Activated CD4-positive, alpha-beta T cell treated with anti-CD3 and anti-CD28 coated beads for 1 hour (primary cell): ENCODE data around the gene AHDC1.

ENCODE experiments used
- DNase-seq: peaks from one replicate; pipeline ENCODE4 v3.0.0-alpha.2; 2020

The AHDC1 gene

DNA sequence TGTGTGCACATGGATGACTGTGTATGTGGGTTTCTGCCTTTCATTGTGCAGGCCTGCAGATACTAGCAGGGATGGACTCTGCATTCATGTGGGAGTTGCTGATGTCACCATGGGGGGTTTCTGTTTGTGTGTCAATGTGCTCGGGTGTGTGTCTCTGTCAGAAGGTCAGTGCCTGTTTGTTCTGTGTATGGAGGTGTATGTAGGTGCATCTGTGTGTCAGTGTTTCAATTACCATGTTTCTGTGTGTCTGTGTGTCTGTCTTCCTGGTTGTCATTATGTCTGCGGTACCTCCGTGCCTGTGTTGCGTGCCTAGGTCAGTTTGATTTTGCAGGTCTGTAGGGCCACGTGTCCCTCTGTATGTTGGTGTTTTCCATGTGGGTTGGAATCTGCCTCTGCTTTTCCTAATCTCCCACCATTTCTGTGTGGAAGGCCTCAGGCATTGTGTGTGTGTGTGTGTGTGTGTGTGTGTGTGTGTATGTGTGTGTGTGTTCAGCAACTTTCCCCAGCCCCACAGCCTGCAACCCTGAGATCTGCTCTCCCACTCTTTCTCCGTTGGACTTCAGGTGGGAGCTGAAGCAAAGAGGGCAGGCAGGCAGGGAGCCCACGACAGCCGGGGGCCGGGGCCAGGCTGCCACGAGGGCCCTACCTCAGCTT is 77.2 kb downstream of the AHDC1 start:
- no peak for DNase-seq

DNA sequence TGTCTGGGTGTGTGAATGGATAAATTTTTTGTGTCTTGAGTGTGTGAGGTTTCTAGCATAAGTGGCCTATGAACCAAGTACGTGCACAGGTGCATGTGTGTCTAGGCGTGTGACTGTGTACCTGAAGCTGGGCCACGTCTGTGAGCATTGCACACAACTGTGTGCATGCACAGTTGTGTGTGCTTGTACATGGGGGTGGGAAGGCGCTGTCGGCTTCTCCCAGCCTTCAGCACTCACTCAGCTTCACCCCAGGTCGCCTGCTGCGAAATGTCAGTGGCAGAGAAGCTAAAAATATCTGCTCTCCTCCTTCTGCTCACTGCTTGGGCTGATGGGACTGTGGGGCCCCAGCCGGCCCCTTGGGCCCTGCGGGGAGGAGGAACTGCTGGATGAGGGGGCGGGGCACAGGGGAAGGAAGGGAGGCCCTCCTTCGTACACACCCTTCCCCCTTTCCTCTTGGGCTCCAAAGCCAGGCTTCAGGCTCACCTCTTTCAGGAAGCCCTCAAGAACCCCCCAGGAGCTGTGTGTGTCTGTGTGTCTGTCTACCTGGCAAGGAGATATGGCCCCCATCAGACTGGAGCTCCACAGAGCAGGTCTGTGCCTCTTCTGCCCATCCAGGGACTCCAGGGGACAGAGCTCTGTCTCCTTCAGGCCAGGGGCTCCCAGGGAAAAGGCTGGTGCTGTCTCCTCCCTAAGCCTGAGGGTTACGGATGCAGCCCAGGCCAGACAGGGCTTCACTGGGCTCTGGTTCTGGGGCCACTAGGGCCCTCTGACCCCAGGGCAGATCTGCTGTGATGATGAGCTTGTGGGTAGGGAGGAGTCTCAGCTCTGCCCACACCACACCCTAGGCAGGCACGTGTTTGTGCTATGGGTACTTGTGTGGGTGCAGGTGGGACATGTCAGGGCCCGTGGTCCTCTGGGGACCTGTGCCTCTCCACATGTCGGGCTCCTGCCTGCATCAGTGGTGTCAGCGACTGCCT is 78.4 kb downstream of the AHDC1 start:
- DNase-seq, result no peak

DNA sequence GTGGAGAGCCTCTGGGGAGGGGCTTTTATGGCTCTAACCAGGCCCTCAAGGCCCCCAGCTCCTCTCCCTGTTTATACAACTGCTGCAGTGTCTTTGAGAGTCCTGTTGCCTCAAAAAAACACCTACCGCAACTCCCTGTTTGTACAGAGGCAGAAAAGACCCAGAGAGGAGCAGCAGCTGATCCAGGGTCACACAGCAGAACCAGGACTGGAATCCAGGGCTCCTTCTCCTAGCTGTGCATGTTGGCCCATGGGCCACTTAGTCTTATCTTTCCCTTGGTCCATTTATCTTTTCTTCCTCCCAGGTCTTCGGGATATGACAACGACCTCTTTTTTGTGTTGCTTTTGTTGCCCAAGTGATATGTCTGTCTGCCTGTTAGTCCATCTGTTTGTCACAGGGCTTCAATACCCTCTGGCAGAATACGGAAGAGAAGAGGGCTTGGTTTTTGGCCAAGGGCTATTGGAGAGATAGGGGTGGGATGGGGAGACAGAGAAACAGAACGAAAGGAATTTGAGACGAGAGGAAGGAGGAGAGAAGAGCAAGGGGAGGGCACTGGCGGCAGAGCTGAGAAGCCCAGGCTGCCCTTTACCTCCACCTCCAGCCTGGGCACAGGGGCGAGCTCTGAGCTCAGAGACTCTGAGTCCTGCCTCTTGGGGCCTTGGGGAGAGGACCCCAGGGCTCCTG is 80.5 kb downstream of the AHDC1 start:
- no peak for DNase-seq

DNA sequence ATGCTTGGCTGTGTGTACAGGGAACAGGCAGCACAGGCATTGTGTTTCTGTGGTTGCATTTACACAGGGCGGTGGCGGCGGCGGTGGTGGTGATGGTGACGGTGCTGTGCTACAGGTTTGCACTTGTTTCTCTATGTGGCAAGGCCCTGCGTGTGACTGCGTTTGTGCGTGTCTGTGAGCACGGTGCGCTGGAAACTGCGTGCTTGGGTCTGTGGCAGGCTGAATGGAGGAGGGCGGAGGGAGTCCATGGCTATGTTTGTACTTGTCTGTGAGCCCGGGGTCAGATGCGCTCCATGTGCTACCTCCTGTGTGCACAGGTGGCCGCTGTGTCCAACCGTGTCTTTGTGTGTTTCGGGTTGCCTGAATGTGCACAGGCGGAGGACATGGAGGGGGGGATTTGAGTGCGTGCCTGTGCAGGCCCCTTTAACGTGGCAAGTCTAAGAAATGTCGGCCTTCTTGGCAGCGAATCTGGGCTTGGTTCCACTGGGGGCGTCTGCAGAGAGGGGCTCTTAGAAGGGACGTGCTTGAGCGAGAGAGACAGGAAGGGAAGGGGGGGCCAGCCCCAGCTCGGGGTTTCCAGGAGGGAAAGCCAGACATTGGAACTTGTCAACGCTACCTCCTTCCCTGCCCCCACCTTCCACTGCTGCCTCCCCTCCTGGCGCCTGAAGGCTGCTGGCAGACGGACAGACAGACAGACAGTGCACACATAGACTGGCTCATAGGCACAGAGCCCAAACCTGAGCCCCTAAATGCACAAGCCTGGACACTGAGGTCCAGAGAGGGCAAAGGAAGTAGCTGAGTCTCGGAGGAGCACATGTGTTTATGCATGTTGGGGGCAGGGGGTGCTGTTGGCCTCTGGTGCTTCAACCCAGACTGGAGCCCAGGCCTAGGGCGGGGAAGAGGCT is 81.3 kb downstream of the AHDC1 start:
- peak; percentile 48 for DNase-seq

DNA sequence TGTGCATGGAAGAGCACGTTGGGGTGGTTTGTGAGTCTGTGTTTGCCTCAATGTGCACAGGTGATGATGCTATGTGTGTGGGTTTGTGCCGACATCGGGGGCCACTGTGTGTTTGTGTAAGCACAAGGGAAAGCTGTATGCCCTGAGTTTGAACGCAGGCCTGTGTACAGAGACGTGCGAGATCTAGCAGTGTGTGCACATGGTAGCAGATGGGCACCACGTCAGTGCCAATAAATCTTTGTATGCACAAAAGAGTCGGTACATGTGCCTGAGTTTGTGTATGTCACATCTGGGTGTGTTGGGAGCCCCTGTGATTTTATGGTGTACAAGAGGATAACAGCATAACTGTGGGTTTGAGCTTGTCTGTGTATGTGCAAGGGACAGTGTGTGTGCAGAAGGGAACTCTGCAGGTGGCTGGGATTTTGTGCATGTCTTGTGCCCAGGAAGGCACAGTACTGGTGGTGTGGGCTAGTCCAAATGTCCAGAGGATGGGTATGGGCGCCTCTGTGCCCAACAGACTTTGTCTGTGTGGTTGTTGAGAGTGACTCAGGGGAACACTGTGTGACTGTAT is 82.0 kb downstream of the AHDC1 start:
- DNase-seq, result no peak

DNA sequence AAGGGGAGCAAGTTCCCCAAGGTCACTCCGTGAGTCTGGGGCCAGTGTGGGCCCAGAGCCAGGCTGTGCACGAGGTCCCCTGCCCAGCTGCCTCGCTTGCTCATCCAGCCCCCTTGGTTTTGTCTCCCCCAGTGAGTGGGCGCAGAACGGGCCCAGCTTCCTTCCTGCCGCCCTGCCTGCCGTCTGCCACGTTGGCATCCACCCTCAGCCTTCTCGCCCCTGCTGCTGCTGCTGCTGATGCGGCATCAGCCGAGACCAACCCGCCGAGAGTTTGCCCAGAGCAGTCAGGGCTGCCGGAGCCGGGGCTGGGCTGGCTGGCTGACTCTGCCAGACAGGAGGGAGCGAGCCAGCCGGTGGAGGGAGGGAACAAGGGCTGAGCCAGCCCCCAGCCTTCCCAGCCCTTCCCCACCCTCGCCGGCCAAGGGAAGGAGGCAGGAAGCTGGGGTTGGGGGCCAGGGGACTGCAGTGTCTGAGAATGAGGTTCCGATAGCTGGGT is 82.6 kb downstream of the AHDC1 start:
- peak; percentile 27 for DNase-seq

DNA sequence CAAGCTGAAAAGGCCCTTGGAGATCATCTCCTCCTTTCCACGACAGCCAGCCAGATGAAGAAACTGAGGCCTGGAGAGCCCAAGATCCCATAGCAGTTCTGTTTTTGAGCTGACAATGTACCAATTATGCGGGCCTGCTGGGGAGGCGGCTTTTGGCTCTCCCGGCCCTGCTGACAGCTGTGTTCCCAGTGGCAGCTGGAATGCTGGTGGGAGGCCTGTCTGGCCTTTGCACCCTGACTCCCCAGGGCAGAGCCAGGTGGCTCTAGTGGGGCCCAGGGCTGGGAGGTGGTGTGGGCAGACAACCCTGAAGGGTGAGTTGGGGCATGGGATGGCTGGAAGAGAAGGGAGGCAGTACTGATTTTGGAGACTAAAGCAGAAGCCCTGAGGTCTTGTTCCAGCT is 83.3 kb downstream of the AHDC1 start:
- no peak for DNase-seq

DNA sequence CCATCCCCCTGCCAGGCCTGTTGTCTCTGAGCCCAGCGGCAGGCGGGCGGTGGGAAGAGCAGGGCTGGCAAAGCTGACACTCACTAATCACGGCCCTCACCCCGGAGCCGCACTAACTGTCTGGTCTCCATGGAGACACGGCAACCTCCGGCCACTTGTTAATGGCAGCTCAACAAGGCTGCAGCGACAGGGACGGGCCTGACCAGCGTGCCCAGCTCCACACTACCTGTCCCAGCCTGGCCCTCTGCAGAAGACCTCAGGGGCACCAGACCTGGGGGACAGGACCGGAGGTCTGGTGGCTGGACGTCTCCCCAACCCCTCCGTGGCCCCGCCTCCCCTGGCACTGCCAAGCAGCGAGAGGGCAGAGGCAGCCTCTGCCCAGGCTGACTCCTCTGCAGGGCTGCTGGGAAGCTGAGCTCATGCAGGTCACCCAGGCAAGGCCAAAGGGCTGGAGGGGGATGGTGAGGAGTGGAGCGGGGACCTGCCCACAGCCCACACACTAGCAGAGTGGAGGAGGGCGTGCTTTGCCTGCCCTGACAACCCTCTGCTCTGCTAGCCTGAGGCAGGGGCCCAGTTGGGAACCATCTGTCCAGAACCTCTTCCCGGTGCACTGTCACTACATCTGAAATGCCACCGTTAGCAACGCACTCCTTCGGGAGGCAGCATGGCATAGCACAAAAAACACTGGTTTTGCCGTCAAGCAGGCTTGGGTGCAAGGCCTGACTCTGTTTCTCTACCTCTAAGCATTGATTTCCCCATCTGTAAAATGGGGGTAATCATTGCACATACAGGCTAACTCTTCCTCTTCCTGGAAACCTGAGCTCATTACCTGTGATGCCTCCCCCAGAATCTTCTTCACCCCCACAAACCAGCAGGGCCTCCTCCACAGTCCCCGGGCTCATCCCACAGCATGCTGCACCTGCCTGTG is 84.3 kb downstream of the AHDC1 start:
- DNase-seq, result no peak

DNA sequence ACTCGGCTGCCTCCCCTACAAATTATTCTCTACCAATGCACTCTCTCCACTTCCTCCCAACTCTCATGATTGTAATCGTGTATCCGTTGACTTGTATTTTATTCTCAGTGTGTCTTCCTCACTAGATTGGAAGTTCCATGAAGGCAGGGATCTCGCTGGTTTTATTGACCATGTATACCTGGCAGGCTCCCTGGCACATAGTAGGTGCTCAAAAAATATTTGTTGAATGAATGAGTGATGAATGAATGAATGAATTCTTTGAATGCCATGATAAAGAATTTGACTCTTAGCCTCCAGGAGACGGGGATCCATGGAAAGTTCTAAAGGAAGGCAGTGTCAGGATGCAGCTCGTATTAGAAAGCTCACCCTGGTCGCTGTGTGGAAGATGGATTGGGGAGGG is 85.1 kb downstream of the AHDC1 start:
- no peak for DNase-seq

DNA sequence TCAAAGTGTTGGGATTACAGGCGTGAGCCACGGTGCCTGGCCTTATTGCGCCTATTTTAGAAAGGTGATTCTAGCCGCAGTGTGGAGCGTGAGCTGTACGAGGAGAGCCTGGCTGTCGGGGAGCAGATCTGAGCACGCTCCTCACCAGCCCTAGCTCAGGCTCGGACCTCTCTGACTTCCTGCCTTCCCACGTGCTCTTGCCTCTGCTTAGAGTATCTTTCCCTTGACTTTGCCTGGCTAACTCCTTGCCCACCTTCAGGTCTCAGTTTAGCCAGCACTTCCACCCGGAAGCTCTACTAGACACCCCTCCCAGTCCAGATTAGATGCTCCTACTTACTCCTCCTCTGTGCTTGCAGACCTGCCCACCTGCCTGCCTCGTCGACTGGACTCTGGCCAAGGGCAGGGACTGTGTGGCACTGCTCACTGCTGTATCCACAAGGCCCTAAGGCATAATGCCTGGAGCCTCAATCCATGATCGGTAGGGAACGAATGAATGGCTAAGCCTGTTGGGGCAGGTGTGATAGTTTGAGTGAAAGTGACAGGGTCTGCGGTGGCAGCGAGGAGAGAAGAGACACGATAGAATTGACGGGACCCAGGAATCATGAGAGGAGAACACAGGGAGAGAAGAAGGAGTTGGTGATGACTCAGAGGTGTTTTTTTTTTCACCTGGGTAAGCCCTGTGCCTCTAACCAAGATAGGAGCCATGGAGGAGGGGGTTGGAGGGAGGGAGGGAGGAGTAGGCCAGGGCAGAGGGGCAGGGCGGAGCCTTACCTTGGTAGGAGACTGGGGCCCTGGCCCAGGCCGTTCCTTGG is 85.8 kb downstream of the AHDC1 start:
- no peak for DNase-seq

DNA sequence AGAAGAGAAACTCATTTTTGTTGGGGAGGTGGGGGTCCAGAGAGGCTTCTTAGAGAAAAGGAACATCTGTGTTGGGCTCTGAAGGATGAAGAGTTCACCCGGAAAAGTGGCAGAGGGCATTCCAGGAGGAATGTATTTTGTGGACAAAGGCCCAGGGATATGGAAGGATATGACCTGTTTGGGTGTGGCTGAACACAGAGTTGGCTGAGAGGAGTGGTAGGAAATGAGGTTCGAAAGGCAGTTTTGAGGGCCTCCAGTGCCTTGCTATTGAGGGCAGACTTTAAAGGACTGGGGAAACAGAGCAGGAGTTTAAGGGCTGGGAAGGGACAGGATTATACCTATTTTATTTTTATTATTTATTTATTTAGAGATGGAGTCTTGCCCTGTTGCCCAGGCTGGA is 86.6 kb downstream of the AHDC1 start:
- no peak for DNase-seq

DNA sequence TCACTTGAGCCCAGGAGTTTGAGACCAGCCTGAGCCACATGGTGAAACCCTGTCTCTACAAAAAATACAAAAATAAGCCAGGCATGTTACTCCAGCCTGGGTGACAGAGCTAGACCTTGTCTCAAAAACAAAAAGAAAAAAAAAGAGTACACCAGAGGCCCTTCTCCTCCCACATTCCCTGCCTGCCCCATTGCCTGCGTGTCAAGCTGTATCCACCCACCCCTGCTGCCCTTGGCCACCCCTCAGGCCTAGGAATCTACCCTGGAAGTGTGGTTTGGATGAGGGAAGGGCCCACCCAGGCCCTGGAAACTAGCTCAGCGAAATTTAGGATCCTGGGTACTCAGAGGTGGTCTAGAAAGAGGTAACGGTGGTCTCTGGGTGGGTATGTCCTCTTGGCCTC is 88.3 kb downstream of the AHDC1 start:
- DNase-seq, result no peak

DNA sequence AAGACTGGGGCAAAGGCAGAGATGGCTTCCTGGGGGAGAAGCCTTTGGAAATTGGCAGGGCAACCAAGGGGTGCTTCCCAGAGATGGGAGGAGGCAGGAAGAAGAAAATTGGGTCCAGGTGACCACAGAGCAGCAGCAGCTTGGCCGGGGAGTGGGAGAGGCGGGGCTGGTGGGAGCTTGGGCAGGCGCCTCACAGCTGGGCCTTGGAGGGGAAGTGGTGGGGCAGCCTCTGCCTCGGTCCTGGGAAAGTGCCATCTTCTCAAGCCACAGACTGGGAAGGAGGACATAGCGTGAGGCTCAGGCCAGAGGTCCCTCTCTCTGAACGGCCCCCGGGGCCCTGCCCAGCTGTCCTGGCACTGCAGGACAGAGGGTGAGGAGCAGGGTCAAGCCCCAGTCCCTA is 90.0 kb downstream of the AHDC1 start:
- no peak for DNase-seq

DNA sequence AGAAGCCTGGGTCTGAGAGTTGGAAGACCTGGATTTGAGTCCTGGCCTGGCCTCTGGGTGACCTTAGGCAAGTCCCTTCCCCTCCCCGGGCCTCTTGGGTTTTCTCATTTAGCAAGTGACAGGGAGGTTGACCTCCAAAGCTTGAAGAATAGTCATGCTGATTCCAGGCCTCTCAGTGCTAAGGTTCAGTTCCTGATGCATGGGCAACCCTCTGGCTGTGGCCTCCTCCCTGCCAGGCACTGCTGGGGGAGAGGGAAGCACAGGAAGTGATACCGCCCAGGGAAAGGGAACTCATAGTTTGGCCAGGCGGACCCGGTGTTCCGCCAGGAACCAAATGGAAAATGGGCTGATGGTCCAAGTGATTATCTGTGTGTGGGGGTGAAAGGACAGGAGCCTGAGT is 90.4 kb downstream of the AHDC1 start:
- no peak for DNase-seq

DNA sequence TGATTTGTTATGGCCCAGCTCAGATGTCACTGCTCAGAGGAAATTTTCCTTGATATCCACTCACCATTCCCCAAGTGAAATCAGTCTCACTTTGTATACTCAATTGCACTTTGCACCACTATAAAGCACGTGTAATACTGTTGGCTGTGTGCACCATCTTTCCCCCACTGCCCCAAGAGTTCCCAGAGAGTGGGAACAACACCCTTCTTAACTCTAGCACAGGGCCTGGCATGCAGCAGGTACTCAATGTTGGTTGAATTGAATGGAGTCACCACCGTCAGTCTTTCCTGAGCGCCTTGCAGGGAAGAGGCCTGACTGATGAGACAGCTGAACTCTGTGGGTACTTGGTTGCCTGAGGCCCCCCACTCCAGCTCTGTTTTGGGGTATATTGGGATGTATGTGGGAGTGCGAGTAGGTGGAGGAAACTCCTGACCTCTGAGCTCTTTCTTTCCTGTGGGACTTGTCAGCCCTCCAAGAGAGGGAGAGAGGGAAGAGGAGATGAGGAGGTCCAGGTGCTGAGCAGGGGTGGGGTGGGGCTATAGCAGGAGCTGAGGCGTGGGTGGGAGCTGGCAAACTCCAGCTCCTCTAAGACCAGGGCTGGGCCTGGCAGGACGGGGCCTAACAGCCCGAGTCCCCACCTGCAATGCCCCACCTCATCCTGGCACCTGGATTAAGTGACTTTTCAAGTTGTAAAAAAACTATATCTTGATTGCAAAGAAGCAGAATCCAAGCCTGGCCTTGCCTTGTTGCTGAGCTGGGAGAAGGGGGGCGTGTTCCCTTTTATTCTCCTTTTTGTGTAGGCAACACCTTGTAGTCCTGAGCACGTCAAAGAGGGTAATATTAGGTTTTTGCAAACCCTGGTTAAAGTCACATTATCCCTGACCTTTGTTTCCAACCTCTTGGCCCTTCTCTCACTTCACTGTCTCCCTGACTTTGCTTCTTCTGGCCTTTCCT is 94.5 kb downstream of the AHDC1 start:
- DNase-seq, result no peak

DNA sequence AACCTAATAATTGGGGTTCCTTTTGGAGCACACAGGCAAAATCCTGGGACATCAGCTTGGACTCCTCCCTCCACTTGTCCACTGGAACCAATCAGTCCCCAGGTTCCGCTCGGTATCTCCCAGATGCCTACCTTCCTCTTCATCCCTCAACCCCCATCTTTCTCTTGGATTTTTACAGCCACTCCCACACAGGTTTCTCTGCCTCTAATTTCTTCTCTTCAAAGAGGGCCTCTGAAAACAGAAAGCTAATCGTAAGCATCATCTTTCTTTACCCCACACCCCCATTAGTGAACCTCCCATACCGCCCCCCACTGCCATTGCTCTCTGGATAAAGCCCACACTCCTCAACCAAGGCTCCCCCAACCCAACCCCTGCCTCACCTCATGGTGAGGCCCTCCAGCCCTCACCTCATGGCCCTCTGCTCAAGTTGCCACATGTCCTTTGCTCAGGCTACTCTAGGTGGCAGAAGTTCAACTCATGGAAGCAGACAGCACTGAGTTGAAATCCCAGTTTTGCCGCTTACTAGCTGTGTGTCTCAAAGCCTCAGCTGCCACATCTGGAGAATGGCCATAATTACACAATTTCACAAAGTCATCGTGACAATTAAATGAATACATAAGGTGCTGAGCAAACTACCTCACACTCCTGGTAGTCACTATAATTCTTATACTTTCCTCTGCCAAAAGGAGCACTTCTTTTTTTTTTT is 95.8 kb downstream of the AHDC1 start:
- no peak for DNase-seq

DNA sequence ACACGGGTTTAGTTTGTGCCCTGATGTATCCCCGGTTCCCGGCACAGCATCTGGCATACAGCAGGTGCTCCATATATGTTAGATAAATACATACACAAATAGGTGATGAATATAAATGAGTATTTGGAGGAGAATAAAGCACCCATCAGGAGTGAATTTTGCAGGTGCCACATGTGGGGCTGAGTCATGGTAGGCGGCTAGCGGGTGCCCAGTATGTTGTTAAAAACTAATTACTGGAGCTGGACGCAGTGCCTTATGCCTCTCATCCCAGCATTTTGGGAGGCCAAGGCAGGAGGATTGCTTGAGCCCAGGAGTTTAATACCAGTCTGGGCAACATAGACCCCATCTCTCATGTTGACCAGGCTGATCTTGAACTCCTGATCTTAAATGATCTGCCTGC is 97.2 kb downstream of the AHDC1 start:
- DNase-seq, result no peak

DNA sequence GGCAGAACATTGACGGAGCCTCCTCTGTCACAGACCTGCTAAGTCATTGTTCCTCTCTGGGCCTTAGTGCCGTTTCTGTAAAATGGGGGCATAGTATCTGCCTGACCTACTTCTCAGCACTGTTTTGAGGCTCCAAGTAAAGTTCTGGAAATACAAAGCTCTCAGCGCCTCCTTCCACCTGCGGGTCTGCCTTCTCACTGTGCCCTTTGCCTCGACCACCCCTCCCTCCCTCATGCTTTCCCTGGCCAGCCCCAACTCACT is 98.6 kb downstream of the AHDC1 start:
- no peak for DNase-seq
